ENCODE results near the gene TNPO3.
"Not testable (repeated sequence)": the region's sequence is repeated elsewhere in the genome, so short reads cannot be mapped to it uniquely, and the experiment has no call there.

Gene TNPO3

DNA sequence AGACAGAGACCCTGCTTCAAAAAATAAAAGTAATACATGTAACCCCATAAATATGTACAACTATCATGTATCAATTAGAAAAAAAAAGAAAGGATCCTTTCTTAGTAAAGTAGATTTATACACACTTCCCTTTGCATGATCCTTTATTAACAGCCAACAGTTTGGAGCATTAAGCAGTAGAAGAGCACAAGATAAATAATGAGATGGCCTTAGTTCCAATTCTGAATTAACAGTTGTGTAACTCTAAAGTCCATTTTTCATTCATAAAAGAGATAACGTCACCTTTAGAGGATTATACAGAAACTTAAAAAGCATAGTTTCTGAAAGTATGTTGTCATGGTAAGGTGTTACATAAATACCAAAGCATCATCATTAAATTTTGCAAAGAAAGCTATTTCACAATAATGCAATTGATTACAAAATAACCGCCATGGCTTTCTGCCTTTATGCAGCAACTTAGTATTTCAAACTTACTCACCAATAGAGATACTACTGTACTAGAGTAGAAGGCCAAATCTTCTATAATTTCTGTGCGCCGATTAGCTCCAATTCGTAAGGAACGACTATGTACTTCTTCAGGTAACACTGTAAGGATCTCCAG, 40.3 kb downstream of the TNPO3 start:
- DNase-seq: peak; percentile 9 to 82 (median 49)

DNA sequence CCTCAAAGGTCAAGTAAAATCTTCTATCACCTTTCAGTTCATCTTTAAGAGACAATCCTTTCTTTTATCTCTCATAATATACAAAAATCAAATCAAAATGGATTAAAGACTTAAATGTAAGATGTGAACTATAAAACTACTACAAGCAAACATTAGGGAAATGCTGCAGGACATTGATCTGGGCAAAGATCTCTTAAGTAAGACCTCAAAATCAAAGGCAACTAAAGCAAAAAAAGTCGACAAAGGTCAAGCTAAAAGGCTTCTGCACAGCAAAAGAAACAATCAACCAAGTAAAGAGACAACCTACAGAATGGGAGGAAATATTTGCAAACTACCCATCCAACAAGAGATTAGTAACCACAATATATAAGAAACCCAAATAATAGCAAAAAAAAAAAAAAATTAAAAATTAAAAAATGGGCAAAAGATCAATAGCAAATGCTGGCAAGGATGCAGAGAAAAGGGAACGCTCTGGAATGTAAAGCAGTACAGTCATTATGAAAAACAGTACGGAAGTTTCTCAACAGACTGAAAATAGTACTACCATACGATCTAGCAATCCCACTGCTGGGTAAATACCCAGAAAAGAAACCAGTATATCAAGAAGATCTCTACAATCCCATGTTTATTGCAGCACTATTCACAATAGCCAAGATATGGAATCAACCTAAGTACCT, 41.7 kb downstream of the TNPO3 start:
- peak in 3 of 4 experiments; percentile 5 to 58 (median 37) for DNase-seq

DNA sequence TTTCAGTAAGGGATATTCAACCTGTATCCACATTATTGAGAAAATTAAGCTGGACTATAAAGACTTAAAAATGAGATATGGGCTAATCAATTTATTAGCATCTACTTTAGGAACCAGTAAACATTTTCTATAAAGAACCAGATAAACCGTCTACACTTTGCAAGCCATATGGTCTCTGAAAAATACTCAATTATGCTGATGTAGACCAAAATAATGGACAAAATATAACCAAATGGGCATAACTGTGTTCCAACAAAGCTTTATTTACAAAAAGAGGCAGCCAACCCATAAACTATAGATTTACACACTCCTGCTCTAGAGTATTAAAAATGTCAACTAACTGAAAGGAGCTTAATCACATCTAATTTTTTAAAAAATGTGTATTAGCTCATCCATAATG, 42.3 kb downstream of the TNPO3 start:
- no peak for DNase-seq

DNA sequence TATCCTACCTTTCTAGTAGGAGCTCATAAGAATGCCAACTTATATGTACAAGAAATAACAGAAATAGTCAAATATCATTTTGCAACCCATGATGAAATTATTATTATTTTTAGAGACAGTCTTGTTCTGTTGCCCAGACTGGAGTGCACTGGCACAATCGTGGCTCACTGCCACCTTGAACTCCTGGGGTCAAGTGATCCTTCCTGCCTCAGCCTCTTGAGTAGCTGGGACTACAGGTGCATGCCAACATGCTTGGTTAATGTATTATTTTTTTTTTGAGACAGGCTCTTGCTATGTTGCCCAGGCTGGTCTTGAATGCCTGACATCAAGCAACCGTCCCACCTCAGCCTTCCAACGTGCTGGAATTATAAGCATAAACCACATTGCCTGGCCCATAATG, 44.8 kb downstream of the TNPO3 start:
- DNase-seq: no peak

DNA sequence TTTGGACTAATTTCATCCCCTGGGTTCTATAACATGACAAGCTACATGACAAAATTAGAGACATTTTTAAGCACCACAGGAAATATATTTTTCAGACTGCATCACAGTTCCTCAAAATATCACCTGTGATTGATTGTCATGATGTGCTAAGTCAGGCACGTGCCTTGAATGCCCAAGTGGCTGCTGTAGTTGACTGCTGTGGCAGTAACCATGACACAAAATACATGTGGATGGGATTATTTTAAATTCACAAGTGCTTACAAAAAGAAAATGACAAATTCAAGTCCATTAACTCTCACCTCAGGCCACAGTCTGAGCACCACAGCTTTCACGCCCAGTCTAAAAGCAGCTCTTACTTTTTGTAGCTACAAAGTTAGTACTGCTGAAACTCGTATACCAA, 45.5 kb downstream of the TNPO3 start:
- DNase-seq: no peak

DNA sequence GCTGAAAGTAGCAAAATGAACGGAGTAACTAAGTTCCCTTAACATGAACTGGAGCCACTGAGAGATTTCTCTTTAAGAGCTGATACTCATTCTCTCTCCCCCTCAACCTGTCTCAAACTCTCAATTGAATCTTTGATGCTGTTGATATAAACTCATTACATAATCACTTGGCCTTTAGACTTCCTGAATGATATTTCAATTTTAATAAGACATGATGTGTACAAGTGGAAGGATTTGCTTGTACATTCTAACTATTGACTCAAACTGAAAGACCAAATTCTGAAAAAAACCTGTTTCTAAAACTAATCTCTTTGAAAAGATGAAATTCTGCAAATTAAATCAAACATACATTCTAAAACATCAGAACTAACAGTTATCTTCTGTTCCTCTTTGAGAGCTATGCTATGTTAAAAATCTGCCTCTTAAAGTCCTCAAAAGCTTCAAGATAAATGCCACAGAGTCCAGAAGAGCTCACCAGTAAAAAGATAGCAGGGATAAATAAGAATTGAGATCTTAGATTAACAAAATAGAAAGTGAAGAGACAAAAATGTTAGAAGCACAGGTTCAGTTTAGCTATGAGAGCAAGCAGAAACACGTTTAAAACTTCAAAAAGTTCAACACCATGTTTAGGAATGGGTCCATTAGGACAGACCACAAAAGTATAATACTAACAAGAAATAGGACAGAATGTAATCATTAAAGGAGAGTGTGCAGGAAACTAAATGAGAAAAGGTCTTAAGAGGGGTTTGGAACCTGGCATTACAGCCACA, 46.1 kb downstream of the TNPO3 start:
- no peak for DNase-seq

DNA sequence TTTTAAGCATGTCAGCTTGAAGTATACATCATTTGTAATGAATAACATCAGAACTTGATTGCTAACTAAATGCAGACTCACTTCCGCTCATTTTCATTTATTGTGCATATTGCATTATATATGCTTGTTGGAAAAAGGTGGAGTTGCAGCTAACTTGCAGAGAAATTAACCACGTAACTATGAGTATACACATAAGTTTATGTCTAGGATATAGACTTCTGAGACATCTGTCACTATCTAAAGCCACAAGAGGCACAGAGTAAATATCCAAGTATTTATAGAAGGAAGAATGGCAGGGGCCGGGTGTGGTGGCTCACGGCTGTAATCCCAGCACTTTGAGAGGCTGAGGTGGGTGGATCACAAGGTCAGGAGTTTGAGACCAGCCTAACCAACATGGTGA, 47.3 kb downstream of the TNPO3 start:
- DNase-seq: no peak

DNA sequence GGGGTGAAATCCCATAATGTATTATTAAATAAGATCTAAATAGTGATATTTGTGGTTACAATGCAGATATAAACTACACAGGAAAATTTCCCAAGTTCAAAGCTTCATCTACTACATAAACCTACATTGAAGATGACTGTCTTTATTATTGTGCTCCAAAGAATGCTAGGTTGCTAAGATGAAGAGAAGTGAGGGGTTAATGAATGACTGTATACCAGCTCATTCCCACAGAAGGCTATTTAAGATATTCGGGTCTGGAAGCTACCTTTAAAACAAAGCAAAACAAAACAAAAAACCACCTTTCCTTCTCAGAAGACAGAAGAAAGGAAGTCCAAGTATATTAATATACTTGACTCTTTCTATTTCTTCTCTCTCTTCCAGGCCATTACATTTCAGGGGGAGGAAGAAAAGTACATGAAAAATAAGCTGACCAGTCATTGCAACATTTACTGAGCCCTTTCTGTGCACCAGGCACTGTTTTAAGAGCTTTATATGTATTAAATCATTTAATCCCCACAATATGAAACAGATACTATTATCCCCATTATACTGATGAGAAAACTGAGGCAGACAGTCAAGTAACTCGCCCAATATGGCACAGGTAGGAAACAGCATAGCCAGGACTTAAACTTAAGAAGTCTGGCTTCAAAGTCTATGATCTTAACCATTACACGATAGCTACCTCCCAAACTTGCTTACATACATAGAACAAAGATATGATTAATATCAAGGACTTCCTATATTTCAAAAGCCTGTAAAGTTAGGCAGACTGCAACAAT, 48.1 kb downstream of the TNPO3 start:
- DNase-seq: no peak

DNA sequence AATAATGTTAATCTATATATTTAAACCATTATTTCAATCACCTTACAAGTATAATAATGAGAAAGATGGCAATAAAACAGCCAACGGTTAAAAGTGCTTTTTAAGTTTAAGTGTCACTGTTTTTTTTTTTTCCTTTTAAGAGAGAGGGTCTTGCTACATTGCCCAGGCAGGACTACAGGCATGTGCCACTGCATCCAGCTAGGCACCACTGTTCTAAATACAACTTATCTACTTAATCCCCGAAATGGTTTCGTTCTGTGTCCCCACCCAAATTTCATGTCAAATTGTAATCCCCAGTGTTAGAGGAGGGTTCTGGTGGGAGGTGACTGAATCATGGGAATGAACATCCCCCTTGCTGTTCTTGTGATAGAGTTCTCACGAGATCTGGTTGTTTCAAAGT, 49.7 kb downstream of the TNPO3 start:
- DNase-seq: no peak

DNA sequence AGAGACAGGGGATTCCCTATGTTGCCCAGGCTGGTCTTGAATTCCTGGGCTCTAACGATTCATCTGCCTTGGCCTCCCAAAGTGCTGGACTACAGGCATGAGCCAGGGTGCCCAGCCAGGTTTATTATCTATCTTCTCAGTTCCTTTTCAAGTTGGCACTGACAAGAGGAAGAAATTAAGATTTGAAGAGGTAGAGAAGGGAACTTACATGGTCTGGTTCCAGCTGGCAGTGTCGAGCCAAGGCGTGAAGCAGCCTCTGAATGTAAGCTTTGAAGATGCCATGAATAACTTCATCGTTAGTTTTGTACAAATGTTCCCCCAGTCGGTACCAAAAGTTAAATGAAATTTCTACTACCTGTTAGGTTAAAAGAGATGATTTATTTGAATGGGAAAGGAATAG, 57.7 kb downstream of the TNPO3 start:
- no peak for DNase-seq

DNA sequence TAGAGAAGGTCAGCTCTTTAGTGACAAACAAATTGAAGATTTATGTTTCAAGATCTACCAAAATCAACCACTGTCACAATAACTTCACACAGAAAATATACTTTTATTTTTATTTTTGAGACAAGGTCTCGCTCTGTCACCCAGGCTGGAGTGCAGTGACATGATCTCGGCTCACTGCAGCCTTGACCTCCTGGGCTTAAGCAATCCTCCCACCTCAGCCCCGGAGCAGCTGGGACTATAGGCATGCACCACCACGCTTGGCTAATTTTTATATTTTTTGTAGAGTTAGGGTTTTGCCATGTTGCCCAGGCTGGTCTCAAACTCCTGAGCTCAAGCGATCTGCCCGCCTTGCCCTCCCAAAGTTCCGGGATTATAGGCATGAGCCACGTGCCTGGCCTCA, 60.4 kb downstream of the TNPO3 start:
- DNase-seq: not testable (repeated sequence)

DNA sequence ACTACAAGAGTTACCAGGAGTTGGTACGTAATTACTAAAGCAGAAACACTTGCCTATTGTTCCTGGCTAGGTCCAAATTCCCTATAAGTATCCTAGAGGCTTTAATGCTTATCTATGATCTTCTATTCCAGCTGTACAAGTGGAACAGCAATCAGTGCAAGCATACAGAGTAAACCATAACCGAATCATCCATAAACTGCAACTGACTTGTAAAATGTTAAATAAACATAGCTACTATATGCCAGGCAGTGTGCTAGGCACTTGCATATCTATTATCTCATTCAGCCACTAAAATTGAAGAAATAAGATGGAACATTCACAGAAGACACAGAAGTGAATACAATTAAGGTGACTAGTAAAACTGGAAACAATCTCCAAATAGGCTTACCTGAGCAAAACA, 61.5 kb downstream of the TNPO3 start:
- no peak for DNase-seq

DNA sequence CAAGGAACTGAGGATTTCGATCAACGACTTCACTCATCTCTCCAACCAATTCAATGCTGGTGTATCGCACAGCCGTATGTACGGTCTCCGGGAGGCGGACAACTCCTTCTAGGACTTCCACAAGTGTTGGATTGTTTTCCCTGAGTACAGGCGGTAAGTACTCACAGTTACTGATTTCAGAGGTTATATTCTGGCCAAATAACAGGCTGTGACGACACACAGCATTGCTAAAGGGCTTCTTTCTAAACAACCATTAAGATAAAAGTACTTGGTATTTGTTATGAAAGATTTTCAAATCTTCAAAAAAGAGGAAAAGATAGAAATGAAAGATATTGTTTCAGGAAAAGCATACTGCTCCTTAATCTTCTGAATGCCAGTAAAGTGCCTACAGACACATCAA, 65.0 kb downstream of the TNPO3 start:
- no peak for DNase-seq

DNA sequence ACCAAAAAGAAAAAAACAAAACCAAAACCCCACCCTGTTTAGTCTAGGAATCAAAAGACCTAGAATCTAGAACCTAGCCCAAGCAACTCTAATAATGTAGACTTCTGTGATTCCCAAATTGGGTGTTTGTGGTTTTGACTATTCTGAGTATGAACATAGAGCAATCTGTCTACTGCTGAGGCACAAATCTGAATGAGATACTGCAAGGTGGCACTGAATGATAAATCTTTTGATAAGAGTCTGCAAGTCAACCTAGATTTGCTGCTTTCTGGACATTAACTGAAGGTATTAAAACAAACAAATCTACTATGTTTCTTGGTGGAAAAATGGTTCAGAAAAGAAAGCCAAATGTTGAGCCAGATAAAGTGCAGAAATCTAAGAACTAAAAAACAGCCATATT, 66.5 kb downstream of the TNPO3 start:
- DNase-seq: no peak

DNA sequence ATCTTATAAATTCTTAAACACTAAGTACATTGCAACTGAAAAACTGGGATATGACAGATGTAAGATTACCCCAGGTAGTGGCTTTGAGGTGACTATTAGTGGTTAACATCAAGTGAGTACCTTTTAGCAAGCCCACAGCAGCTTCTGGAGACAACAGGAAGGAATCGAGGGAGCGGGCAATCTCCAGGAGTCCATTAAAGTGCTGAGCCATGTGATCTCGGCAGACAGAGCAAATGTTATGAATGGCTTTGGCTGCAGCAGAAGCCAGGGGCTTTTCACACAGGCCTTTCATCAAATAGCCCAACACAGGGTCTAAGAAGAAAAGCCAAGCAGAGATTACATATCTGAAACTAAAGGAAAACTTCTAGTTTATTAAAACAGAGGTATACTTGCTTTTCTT, 68.3 kb downstream of the TNPO3 start:
- DNase-seq: no peak

DNA sequence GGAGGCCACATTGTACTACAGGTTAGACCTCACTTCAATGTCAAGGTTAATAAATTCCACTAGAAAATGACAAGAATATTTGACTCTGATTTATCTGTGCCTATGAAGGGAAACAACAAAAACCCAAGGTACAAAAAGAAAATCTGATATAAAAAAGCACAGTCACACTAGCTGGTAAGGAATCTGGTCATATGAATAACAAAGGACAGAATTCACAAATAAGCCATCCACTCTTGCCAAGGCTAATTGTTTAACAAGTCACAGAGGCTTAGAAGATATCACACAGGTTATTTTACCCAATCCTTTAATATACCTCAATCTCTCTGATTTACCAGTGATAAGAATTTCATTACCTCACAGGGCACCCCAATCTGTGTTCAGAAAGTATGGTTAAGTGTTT, 69.3 kb downstream of the TNPO3 start:
- DNase-seq: no peak

DNA sequence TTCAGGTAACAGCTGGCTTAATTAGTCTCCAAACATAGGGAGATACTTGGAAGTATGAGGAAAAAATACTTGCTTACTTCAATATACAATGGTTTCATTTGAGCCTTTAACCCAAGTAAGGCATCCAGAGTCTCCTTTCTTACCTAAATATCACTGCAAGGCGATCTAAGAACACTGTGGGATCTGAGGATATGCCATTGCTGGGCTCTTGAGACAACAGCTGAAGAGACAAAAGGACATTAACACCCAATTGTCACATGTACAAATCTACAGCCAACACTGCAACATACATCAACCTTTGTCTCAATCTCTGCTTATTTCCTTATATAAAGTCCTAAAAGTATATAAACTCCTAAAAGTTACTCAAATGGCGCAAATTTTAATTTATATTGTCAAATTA, 72.8 kb downstream of the TNPO3 start:
- DNase-seq: no peak

DNA sequence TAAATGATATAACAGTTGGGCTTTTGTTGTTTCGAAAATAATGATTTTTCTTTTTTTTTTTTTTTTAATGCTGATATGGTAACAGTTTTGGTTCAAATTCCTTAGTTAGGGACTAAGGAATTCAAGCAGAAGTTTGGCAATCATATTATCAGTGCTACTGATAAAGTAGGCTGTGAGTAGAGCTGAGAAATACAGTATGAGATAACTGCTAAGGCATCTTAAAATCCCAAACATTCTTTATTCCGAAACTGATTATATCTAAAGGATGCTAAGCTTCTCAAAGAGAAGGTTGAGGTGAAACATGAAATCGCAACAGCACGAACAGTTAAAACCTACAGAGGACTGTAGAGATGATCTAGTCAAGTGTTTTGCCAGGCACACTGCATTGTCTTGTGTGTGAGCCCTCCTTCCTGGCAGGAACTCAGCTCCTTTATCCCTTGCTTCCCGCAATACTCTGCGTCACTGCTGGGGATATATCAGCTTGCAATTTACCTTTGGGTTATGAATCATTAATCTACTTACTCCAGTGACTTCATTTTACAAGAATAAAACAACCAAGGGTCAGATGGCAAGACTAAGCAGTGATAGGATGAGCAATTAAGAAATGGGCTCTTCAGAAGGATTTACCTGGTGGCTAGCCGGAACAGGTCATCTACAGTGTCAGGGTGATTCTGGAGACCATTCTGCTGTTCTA, 80.5 kb downstream of the TNPO3 start:
- no peak for DNase-seq

DNA sequence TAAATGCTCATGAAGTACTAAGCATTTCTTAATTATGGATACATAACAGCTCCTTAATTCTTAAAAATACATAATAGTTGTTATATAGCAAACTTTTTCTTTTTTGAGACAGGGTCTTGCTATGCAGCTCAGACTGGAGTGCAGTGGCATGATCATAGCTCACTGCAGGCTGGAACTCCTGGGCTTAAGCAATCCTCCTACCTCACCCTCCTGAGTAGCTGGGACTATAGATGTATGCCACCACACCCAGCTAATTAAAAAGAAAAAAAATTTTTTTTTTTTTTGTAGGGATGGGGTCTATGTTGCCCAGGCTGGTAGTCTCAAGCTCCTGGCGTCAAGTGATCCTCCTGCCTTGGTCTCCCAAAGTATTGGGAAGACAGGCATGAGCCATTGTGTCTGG, 86.3 kb downstream of the TNPO3 start:
- DNase-seq: peak in 1 of 4 experiments; percentile 4

DNA sequence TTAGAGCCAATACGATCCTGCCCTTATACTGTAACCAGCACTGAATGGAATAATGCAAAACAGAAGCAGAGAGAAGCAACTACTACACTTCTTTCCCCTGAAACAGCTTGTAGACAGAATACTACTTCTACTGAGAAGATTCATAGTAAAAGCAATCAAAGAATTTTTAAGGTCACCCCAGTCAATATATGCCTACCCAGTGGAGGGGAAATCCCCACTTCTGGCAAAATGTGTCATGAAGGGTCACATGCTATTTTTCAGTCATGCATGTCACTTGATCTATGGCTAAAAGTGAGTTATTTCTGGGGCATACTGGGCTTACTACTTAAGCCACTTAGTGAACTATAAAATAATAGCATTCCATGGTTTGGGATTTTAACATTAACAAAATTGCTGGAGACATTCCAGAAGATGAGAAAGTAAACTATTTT, 91.6 kb downstream of the TNPO3 start:
- DNase-seq: peak; percentile 72 to 88 (median 81)

DNA sequence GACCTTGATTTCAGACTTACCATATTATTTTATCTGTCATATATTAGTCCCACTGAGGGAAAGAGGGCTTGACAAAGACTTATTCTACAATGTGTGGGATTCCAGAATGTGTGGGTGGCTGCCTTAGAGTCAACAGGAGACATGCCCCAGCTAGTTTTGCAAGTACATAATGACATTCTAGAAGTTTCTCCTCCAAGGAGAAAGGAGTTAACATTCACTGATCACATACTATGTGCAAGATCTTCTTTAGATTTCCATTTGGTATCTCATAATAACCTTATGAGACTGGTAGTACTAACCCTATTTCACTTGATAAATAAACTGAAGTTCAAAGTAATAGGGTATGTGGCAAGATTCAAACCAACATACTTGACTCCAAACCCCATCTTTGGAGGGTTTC, 92.0 kb downstream of the TNPO3 start:
- DNase-seq: peak; percentile 18 to 72 (median 53)

DNA sequence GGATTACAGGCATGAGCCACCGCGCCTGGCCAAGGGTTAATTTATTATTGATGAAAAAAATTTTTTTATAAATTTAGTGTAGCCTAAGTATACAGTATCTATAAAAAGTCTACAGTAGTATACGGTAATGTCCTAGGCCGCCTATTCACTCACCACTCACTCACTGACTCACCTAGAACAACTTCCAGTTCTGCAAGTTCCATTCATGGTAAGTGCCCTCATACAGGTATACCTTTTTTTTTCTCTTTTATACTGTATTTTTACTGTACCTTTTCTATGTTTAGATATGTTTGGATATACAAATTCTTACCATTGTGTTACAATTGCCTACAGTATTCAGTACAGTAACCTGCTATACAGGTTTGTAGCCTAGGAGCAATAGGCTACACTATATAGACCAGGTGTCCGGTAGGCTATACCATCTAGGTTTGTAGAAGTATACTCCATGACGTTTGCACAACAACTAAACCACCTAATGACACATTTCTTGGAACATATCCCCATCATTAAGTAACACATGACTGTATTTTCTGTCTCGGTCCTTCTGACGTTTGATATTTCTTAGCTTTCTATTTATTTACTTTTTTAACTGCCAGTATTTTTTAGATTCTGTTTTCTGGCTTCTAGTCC, 93.8 kb downstream of the TNPO3 start:
- no peak for DNase-seq

Data from suppressor macrophage (primary cell).